Measurements from ENCODE around the gene ERCC8. TPM values are rescaled to one million over a fixed set of nuclear protein-coding genes. Genes with fewer than 3 reads are reported as not detected.

ERCC8 gene
- total and polyA plus RNA-seq, 4 donors: 2.6 to 14.5 (median 6.2) TPM

DNA sequence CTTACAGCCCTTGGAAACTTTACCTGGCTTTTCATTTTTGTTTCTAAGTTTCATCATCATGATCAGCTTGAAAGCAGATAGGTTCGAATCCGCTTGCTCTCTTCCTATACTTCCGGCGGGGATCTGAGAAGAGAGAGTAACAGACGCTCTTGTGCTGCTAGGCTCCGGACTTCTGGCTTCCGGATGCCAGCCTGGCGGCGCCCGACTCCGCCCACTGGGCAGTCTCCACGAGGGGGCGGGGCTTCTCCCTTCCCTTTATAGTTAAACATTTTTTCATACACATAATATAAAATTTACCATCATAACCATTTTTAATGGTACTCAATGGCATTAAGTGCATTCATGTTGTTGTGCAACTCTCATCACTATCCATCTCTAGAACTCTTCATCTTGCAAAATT is 51.3 kb downstream of the ERCC8 start:
- Histone ChIP-seq H3K4me1 (ENCODE audit: control insufficient read depth in 4 of 4, insufficient read depth in 4 of 4, low read length in 3 of 4) (no peaks in the 10 kb centered on the region), H3K9me3 (ENCODE audit: control insufficient read depth in 4 of 4, low read length in 3 of 4) (no peaks in the 10 kb centered on the region), H3K36me3 (ENCODE audit: control insufficient read depth in 4 of 4, insufficient read depth in 3 of 4, low read depth in 1 of 4, low read length in 3 of 4) (peaks cover 0 to 11% (median 6%) of the 10 kb centered on the region in 4 donors), H3K4me3 (ENCODE audit: low read depth in 1 of 3, low read length in 3 of 3) (no peak overlapping the region), H3K9ac (ENCODE audit: low read depth in 1 of 2, low read length in 2 of 2) (no peak overlapping the region), H3K27me3 (ENCODE audit: control insufficient read depth in 4 of 4, insufficient read depth in 4 of 4, low read length in 3 of 4) (no peaks in the 10 kb centered on the region), H3K27ac (ENCODE audit: low read depth in 1 of 2, low read length in 2 of 2) (no peak overlapping the region)
- no peak for DNase-seq (ENCODE audit: low spot score)
- TF ChIP-seq, protein P1, sequence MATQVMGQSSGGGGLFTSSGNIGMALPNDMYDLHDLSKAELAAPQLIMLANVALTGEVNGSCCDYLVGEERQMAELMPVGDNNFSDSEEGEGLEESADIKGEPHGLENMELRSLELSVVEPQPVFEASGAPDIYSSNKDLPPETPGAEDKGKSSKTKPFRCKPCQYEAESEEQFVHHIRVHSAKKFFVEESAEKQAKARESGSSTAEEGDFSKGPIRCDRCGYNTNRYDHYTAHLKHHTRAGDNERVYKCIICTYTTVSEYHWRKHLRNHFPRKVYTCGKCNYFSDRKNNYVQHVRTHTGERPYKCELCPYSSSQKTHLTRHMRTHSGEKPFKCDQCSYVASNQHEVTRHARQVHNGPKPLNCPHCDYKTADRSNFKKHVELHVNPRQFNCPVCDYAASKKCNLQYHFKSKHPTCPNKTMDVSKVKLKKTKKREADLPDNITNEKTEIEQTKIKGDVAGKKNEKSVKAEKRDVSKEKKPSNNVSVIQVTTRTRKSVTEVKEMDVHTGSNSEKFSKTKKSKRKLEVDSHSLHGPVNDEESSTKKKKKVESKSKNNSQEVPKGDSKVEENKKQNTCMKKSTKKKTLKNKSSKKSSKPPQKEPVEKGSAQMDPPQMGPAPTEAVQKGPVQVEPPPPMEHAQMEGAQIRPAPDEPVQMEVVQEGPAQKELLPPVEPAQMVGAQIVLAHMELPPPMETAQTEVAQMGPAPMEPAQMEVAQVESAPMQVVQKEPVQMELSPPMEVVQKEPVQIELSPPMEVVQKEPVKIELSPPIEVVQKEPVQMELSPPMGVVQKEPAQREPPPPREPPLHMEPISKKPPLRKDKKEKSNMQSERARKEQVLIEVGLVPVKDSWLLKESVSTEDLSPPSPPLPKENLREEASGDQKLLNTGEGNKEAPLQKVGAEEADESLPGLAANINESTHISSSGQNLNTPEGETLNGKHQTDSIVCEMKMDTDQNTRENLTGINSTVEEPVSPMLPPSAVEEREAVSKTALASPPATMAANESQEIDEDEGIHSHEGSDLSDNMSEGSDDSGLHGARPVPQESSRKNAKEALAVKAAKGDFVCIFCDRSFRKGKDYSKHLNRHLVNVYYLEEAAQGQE (IDR thresholded peaks at IDR 0.05): no peak
- TF ChIP-seq FOXA2 (IDR thresholded peaks at IDR 0.05): no peak
- no peak for TF ChIP-seq RXRA (IDR thresholded peaks at IDR 0.05)
- TF ChIP-seq EGR1 (IDR thresholded peaks at IDR 0.05; ENCODE audit: low read depth in 2 of 2): no peak
- TF ChIP-seq, protein P2, sequence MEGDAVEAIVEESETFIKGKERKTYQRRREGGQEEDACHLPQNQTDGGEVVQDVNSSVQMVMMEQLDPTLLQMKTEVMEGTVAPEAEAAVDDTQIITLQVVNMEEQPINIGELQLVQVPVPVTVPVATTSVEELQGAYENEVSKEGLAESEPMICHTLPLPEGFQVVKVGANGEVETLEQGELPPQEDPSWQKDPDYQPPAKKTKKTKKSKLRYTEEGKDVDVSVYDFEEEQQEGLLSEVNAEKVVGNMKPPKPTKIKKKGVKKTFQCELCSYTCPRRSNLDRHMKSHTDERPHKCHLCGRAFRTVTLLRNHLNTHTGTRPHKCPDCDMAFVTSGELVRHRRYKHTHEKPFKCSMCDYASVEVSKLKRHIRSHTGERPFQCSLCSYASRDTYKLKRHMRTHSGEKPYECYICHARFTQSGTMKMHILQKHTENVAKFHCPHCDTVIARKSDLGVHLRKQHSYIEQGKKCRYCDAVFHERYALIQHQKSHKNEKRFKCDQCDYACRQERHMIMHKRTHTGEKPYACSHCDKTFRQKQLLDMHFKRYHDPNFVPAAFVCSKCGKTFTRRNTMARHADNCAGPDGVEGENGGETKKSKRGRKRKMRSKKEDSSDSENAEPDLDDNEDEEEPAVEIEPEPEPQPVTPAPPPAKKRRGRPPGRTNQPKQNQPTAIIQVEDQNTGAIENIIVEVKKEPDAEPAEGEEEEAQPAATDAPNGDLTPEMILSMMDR (IDR thresholded peaks at IDR 0.05; ENCODE audit: low read depth, low read length, missing input control): no peak
- no peak for TF ChIP-seq RAD21 (IDR thresholded peaks at IDR 0.05)
- no peak for TF ChIP-seq SP1 (IDR thresholded peaks at IDR 0.05)
- TF ChIP-seq, protein P3, sequence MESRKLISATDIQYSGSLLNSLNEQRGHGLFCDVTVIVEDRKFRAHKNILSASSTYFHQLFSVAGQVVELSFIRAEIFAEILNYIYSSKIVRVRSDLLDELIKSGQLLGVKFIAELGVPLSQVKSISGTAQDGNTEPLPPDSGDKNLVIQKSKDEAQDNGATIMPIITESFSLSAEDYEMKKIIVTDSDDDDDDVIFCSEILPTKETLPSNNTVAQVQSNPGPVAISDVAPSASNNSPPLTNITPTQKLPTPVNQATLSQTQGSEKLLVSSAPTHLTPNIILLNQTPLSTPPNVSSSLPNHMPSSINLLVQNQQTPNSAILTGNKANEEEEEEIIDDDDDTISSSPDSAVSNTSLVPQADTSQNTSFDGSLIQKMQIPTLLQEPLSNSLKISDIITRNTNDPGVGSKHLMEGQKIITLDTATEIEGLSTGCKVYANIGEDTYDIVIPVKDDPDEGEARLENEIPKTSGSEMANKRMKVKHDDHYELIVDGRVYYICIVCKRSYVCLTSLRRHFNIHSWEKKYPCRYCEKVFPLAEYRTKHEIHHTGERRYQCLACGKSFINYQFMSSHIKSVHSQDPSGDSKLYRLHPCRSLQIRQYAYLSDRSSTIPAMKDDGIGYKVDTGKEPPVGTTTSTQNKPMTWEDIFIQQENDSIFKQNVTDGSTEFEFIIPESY (IDR thresholded peaks at IDR 0.05): no peak
- no peak for TF ChIP-seq FOXA1 (IDR thresholded peaks at IDR 0.05)
- TF ChIP-seq YY1 (IDR thresholded peaks at IDR 0.05): no peak
- TF ChIP-seq TAF1 (conservative IDR thresholded peaks at IDR 0.05): no peak
- TF ChIP-seq, protein P4, sequence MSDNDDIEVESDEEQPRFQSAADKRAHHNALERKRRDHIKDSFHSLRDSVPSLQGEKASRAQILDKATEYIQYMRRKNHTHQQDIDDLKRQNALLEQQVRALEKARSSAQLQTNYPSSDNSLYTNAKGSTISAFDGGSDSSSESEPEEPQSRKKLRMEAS (IDR thresholded peaks at IDR 0.05): no peak
- no peak for TF ChIP-seq GABPA (IDR thresholded peaks at IDR 0.05 in 1 of 2, conservative IDR thresholded peaks at IDR 0.05 in 1 of 2)
- TF ChIP-seq, protein P5, sequence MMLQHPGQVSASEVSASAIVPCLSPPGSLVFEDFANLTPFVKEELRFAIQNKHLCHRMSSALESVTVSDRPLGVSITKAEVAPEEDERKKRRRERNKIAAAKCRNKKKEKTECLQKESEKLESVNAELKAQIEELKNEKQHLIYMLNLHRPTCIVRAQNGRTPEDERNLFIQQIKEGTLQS (IDR thresholded peaks at IDR 0.05): no peak
- no peak for TF ChIP-seq JUND (IDR thresholded peaks at IDR 0.05)
- no peak for TF ChIP-seq HNF4G (IDR thresholded peaks at IDR 0.05)
- no peak for TF ChIP-seq HNF4A (conservative IDR thresholded peaks at IDR 0.05)
- no peak for TF ChIP-seq NR2F2 (IDR thresholded peaks at IDR 0.05)
- WGBS: 98% methylated on average over 13 of the region's 13 CpGs

Data from liver (tissue), 9 donors.